ENCODE results near the gene ACOX3. TPM values are rescaled to one million over a fixed set of nuclear protein-coding genes. Genes with fewer than 3 reads are reported as not detected.

The ACOX3 gene
- polyA plus RNA-seq, 1 experiment = 7.9 TPM

DNA sequence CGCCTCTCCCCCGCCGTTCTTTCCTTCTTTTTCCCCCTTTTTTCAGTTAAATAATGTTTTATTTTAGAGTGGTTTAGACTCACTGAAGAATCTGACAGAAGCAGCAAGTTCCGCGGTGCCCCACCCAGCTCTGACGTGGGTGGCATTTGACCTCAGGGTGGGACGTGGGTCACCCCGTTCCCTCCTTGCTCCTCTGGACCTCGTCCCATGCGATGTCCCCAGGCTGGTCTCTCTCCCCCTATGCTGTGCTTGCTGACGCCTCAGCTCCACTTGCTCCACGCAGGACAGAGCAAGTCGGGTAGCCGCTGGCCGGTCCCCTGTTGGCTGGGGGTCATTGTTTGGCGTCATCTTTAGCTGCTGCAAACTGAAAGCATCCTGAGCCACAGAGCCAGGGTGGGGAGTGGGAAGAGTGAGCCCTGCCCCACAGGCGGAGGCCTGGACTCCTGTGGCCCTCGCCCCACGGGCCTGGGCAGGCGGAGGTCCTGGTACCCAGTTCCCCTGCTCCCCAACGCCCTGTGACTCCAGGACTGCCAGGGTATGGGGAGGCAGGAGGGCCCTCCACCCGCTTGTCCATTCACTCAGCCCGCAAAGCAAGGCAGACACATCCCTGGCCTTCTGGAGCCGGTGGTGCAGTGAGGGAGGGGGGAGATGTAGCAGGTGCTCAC is 30.8 kb upstream of the ACOX3 start:
- ChIA-PET POLR2A (interaction anchor here (1.8 kb wide), 1 partner anchor 54 kb away, joined by 8 read pairs; no protein-coding TSS in a partner anchor), CTCF (interaction anchor here (1.0 to 1.7 kb wide), 3 partner anchors 76 to 136 kb away, joined by 3 to 6 read pairs (median 4); no protein-coding TSS in a partner anchor)
- no peaks in the 10 kb centered on the region; the same call in 1 of the 2 replicates for H3K9me3 ChIP-seq (ENCODE audit: control insufficient read depth, insufficient read depth, low read length)
- TF ChIP-seq, protein P1, sequence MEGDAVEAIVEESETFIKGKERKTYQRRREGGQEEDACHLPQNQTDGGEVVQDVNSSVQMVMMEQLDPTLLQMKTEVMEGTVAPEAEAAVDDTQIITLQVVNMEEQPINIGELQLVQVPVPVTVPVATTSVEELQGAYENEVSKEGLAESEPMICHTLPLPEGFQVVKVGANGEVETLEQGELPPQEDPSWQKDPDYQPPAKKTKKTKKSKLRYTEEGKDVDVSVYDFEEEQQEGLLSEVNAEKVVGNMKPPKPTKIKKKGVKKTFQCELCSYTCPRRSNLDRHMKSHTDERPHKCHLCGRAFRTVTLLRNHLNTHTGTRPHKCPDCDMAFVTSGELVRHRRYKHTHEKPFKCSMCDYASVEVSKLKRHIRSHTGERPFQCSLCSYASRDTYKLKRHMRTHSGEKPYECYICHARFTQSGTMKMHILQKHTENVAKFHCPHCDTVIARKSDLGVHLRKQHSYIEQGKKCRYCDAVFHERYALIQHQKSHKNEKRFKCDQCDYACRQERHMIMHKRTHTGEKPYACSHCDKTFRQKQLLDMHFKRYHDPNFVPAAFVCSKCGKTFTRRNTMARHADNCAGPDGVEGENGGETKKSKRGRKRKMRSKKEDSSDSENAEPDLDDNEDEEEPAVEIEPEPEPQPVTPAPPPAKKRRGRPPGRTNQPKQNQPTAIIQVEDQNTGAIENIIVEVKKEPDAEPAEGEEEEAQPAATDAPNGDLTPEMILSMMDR (IDR thresholded peaks at IDR 0.05; ENCODE audit: low read depth, low read length) = no peak
- H3K27ac ChIP-seq (ENCODE audit: low read depth, low read length) = no peak overlapping the region
- peaks cover 2% of the 10 kb centered on the region for H3K27me3 ChIP-seq (ENCODE audit: control insufficient read depth, insufficient read depth, low read length)
- H3K4me3 ChIP-seq (ENCODE audit: low read depth, low read length) = no peak overlapping the region
- no peak for DNase-seq (ENCODE audit: low read depth, low spot score)

DNA sequence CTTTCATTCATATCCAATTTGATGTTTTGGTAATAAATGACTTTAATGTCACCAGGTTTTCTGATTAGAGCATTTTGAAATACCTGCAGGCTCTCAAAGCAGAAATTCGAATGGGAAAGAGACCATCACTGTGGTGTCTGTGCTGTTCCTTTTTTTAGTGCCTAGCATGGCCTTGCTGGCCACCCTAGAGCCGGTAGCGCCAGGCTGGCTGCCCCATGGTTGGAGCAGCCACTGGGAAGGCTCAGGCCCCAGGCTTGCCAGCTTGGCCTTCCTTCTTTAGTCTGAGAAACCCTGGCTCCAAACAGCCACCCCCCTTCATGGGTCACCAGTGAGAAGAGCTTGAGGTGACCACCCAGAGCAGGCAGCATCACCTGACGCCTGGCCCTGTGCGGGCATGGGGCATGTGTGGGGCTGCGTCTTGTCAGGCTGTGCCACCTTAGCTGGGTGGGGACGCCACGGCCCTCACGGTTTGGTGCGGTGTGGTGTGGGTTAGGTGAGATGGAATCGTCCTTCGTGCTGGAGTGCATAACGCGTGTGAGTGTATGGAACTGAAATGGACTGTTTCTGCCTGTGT is 30.0 kb upstream of the ACOX3 start:
- POLR2A ChIA-PET = no interaction called here
- Histone ChIP-seq H3K27me3 (ENCODE audit: control insufficient read depth, insufficient read depth, low read length) (peaks cover 2% of the 10 kb centered on the region), H3K27ac (ENCODE audit: low read depth, low read length) (no peak overlapping the region), H3K9me3 (ENCODE audit: control insufficient read depth, insufficient read depth, low read length) (no peaks in the 10 kb centered on the region; the same call in 1 of the 2 replicates), H3K4me3 (ENCODE audit: low read depth, low read length) (no peak overlapping the region)
- CTCF ChIA-PET = interaction anchor here (1.3 kb wide), 1 partner anchor 35 kb away, joined by 3 read pairs; no protein-coding TSS in a partner anchor
- DNase-seq (ENCODE audit: low read depth, low spot score) = no peak
- TF ChIP-seq, protein P1 (IDR thresholded peaks at IDR 0.05; ENCODE audit: low read depth, low read length) = no peak

DNA sequence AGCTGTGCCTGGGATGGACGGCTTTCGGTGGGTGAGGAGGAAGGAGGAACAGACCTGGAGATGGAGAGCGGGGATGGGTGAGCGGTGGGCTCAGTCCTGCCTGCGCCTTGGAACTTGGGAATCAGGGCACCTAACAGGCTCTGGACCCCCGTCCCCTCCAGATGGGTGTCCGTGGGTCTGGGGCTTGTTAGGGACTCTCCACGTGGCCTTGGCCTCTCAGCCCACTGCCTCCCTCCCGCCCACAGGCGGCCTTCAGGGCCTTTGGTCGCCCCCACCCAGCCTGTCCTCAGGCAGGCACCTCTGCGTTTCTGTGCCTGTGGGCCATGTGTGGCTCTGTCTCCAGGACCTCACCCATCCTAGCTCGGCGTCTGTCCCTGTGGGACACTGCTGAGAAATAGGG is 29.0 kb upstream of the ACOX3 start:
- TF ChIP-seq, protein P1 (IDR thresholded peaks at IDR 0.05; ENCODE audit: low read depth, low read length) = no peak
- Histone ChIP-seq H3K27me3 (ENCODE audit: control insufficient read depth, insufficient read depth, low read length) (no peaks in the 10 kb centered on the region), H3K4me3 (ENCODE audit: low read depth, low read length) (no peak overlapping the region), H3K27ac (ENCODE audit: low read depth, low read length) (no peak overlapping the region), H3K9me3 (ENCODE audit: control insufficient read depth, insufficient read depth, low read length) (no peaks in the 10 kb centered on the region; the same call in 1 of the 2 replicates)
- ChIA-PET POLR2A (no interaction called here), CTCF (interaction anchor here (1.1 to 2.3 kb wide), 8 partner anchors 16 to 138 kb away, joined by 3 to 12 read pairs (median 6); partner anchors contain the start of gene CPZ)
- no peak for DNase-seq (ENCODE audit: low read depth, low spot score)

DNA sequence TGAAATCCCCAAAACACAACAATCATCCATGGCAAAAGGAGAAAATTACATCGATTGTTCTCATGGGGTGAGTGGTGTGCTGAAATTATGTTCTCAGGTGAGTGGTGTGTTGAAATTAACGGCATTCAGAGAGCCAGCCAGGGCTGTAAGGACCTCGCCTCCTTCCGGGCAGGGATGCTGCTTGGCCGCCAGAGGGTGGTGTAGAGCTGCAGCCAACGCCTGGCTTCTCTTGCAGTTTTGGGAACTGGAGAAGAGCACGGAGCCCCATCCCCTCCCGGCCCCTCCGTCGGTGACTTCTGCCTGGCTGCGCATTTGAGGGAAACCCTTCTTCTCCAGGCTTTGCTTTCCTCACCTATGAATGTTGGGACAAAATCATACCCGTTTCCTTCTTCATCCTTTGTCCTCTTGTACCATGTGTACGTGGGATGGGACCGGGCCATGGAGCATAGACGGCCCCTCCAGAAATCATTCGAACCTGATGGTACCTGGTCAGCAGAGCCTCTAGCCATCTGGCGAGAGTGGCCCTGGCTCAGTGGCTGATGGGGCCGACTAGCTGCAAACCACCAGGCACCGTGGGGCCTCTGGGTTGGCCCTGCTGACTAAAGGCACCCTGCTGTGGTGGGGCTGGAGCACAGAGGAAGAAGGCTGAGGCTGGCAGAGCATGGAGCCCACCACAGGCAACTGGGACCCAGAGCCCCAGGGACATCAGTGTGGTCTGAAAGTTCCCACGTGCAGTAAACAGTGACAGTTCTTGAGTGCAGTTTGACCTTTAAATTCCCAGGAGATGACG is 28.4 kb upstream of the ACOX3 start:
- CTCF ChIA-PET = interaction anchor here (0.8 to 2.3 kb wide), 20 partner anchors 10 to 145 kb away, joined by 3 to 12 read pairs (median 4); partner anchors contain the start of gene CPZ
- H3K27ac ChIP-seq (ENCODE audit: low read depth, low read length) = no peak overlapping the region
- H3K27me3 ChIP-seq (ENCODE audit: control insufficient read depth, insufficient read depth, low read length) = no peaks in the 10 kb centered on the region
- TF ChIP-seq, protein P1 (IDR thresholded peaks at IDR 0.05; ENCODE audit: low read depth, low read length) = peak; percentile 99
- peak; percentile 26 for DNase-seq (ENCODE audit: low read depth, low spot score)
- H3K4me3 ChIP-seq (ENCODE audit: low read depth, low read length) = no peak overlapping the region
- POLR2A ChIA-PET = no interaction called here
- no peaks in the 10 kb centered on the region; the same call in 1 of the 2 replicates for H3K9me3 ChIP-seq (ENCODE audit: control insufficient read depth, insufficient read depth, low read length)

All from AG04450 (cell line).